Neural cell (in vitro differentiated cells): ENCODE data around the gene LDLRAD4. TPM values are rescaled to one million over a fixed set of nuclear protein-coding genes. Genes with fewer than 3 reads are reported as not detected.
"Not testable (repeated sequence)": the region's sequence is repeated elsewhere in the genome, so short reads cannot be mapped to it uniquely, and the experiment has no call there.

ENCODE experiments used
- H2AFZ ChIP-seq: fragments of 200-600, 300-800 bp; sonication (generic), shearing (Covaris generic); 2 replicates; pipeline ENCODE4 v1.6.0; 2014; ENCODE audit warnings: low read depth, mild to moderate bottlenecking, antibody characterized with exemption, low read length, moderate library complexity
- H3F3A ChIP-seq: fragments of 200-600 bp; shearing (Covaris generic); 2 replicates; pipeline ENCODE4 v1.6.1; 2016; ENCODE audit warnings: mild to moderate bottlenecking, moderate library complexity, mixed read lengths, antibody characterized with exemption, low read length; ENCODE audit not compliant: insufficient read depth, poor library complexity, severe bottlenecking
- H3K27ac ChIP-seq: fragments of 200-600, 300-800 bp; sonication (generic), shearing (Covaris generic); 2 replicates; pipeline ENCODE4 v1.5.1; 2014; ENCODE audit warnings: mild to moderate bottlenecking, low read length, moderate library complexity
- H3K27me3 ChIP-seq: fragments of 300-800, 200-600 bp; sonication (generic), shearing (Covaris generic); 2 replicates; pipeline ENCODE4 v1.6.0; 2014; ENCODE audit warnings: mild to moderate bottlenecking, low read depth, low read length, moderate library complexity; ENCODE audit not compliant: insufficient read depth
- H3K36me3 ChIP-seq: fragments of 300-800, 200-600 bp; sonication (generic), shearing (Covaris generic); 2 replicates; pipeline ENCODE4 v1.5.1; 2014; ENCODE audit warnings: mild to moderate bottlenecking, antibody characterized with exemption, low read length, moderate library complexity; ENCODE audit not compliant: insufficient read depth
- H3K4me2 ChIP-seq: fragments of 300-800, 200-600 bp; sonication (generic), shearing (Covaris generic); 2 replicates; pipeline ENCODE4 v1.6.0; 2014; ENCODE audit warnings: mild to moderate bottlenecking, low read length
- H3K4me3 ChIP-seq: fragments of 300-800, 200-600 bp; sonication (generic), shearing (Covaris generic); 2 replicates; pipeline ENCODE4 v1.5.1; 2014; ENCODE audit warnings: mild to moderate bottlenecking, low read length, moderate library complexity
- H3K79me2 ChIP-seq: fragments of 200-600 bp; shearing (Covaris generic); replicated peaks from 2 replicates; pipeline ENCODE4 v1.6.0; 2014; ENCODE audit warnings: mild to moderate bottlenecking, low read length, moderate library complexity; ENCODE audit not compliant: insufficient read depth
- H3K9ac ChIP-seq: fragments of 300-800, 200-600 bp; sonication (generic), shearing (Covaris generic); 2 replicates; pipeline ENCODE4 v1.6.1; 2016; ENCODE audit warnings: mild to moderate bottlenecking, low read length, mixed read lengths
- H3K9me2 ChIP-seq: fragments of 200-600 bp; shearing (Covaris generic); 2 replicates; pipeline ENCODE4 v1.6.1; 2016; ENCODE audit warnings: mild to moderate bottlenecking, low read length, mixed read lengths; ENCODE audit not compliant: insufficient read depth
- H3K9me3 ChIP-seq: fragments of 200-600, 300-800 bp; sonication (generic), shearing (Covaris generic); 2 replicates; pipeline ENCODE4 v1.6.1; 2016; ENCODE audit warnings: mild to moderate bottlenecking, mixed run types, low read length, moderate library complexity, mixed read lengths
- H4K20me1 ChIP-seq: fragments of 200-600 bp; shearing (Covaris generic); 2 replicates; pipeline ENCODE4 v1.6.1; 2016; ENCODE audit warnings: mild to moderate bottlenecking, mixed run types; ENCODE audit not compliant: insufficient read depth
- CTCF ChIP-seq: fragments of 450-650 bp; IDR thresholded peaks from 2 replicates; pipeline ENCODE4 v1.5.1; 2014; ENCODE audit warnings: antibody characterized with exemption, mild to moderate bottlenecking, moderate library complexity; ENCODE audit not compliant: poor library complexity, severe bottlenecking
- EP300 ChIP-seq: fragments of 450-650 bp; conservative IDR thresholded peaks from 2 replicates; pipeline ENCODE4 v1.6.1; 2014; ENCODE audit warnings: antibody characterized with exemption, mild to moderate bottlenecking, moderate library complexity; ENCODE audit not compliant: poor library complexity, severe bottlenecking
- EZH2 ChIP-seq: fragments of 200-600, 300-800 bp; shearing (Covaris generic), sonication (generic); IDR thresholded peaks from 2 replicates; pipeline ENCODE4 v1.6.1; 2014; ENCODE audit warnings: antibody characterized with exemption, low read length, borderline replicate concordance, mild to moderate bottlenecking; ENCODE audit not compliant: insufficient read depth, poor library complexity, severe bottlenecking
- MXI1 ChIP-seq: fragments of 450-650 bp; conservative IDR thresholded peaks from 2 replicates; pipeline ENCODE4 v1.6.1; 2014; ENCODE audit warnings: antibody characterized with exemption, mild to moderate bottlenecking; ENCODE audit not compliant: poor library complexity, severe bottlenecking
- POLR2AphosphoS5 ChIP-seq: IDR thresholded peaks from 2 replicates; pipeline ENCODE4 v1.6.1; 2012
- RAD21 ChIP-seq: fragments of 450-650 bp; conservative IDR thresholded peaks from 2 replicates; pipeline ENCODE4 v1.6.1; 2014; ENCODE audit warnings: antibody characterized with exemption, mild to moderate bottlenecking, moderate library complexity
- REST ChIP-seq: IDR thresholded peaks from 2 replicates; pipeline ENCODE4 v1.6.1; 2012; ENCODE audit warnings: borderline replicate concordance
- SMC3 ChIP-seq: fragments of 450-650 bp; conservative IDR thresholded peaks from 2 replicates; pipeline ENCODE4 v1.6.1; 2014; ENCODE audit warnings: antibody characterized with exemption, mild to moderate bottlenecking, moderate library complexity; ENCODE audit not compliant: poor library complexity
- TAF1 ChIP-seq: IDR thresholded peaks from 2 replicates; pipeline ENCODE4 v1.6.1; 2012; ENCODE audit warnings: low read depth
- polyA plus RNA-seq: library from polyadenylated mRNA; depleted of rRNA; stranded (reverse); fragments of >200 nt; gene quantifications from 2 replicates; pipeline ENCODE4 v1.2.3, GENCODE V29; 2014

Gene LDLRAD4
- polyA plus RNA-seq, 1 donor from 2014 or later: 3.7 TPM

GRCh38 chr18:13672657-13673056 is 454.1 kb downstream of the LDLRAD4 start:
- Histone ChIP-seq H2AFZ (no peak overlapping the region), H3K79me2 (no peaks in the 10 kb centered on the region), H3K4me2 (no peak overlapping the region), H3K9me2 (no peaks in the 10 kb centered on the region), H4K20me1 (no peaks in the 10 kb centered on the region), H3K4me3 (no peak overlapping the region), H3K27me3 (no peaks in the 10 kb centered on the region), H3F3A (no peaks in the 10 kb centered on the region), H3K36me3 (no peaks in the 10 kb centered on the region), H3K27ac (no peak overlapping the region), H3K9ac (no peak overlapping the region), H3K9me3 (no peaks in the 10 kb centered on the region)
- no peak for TF ChIP-seq EP300
- TF ChIP-seq REST: no peak
- no peak for TF ChIP-seq RAD21
- TF ChIP-seq MXI1: no peak
- no peak for TF ChIP-seq SMC3

GRCh38 chr18:13676471-13676870 is 457.9 kb downstream of the LDLRAD4 start:
- H3K27ac ChIP-seq: no peak overlapping the region
- no peak for TF ChIP-seq CTCF
- no peak for TF ChIP-seq REST
- TF ChIP-seq EZH2: no peak
- no peak for TF ChIP-seq MXI1
- TF ChIP-seq TAF1: no peak
- no peak for TF ChIP-seq POLR2AphosphoS5
- no peak for TF ChIP-seq SMC3
- no peak for TF ChIP-seq RAD21
- TF ChIP-seq EP300: no peak
- no peak overlapping the region for H3K4me2 ChIP-seq
- H3F3A ChIP-seq: no peaks in the 10 kb centered on the region
- H3K79me2 ChIP-seq: no peaks in the 10 kb centered on the region
- no peak overlapping the region for H3K4me3 ChIP-seq
- no peaks in the 10 kb centered on the region for H3K36me3 ChIP-seq
- H3K9me3 ChIP-seq: no peaks in the 10 kb centered on the region
- H2AFZ ChIP-seq: no peak overlapping the region
- H3K9ac ChIP-seq: no peak overlapping the region
- H4K20me1 ChIP-seq: no peaks in the 10 kb centered on the region
- H3K27me3 ChIP-seq: no peaks in the 10 kb centered on the region
- no peaks in the 10 kb centered on the region for H3K9me2 ChIP-seq

GRCh38 chr18:13677350-13677749 is 458.8 kb downstream of the LDLRAD4 start:
- H3K4me2 ChIP-seq, H3K79me2 ChIP-seq, H3K36me3 ChIP-seq, H3K27me3 ChIP-seq, H3K9ac ChIP-seq, H2AFZ ChIP-seq, H3F3A ChIP-seq, H3K4me3 ChIP-seq, H3K9me3 ChIP-seq, H3K27ac ChIP-seq, H3K9me2 ChIP-seq, H4K20me1 ChIP-seq: not testable (repeated sequence)
